NCI-H748 (cell line): ENCODE measurements around the gene WNT6.

Experiments used
- DNase-seq: peaks from one replicate; lab custom pipeline; 2025; ENCODE audit not compliant: unreplicated experiment; lab: John Stamatoyannopoulos, UW

Gene WNT6

GRCh38 chr2:218857371-218858137, 2.1 kb upstream of the WNT6 start:
- DNase-seq: no peak

- DNase-seq: no peak
Observed at GRCh38 chr2:218858138-218858445, 1.5 kb upstream of the WNT6 start.

- peak; percentile 30 for DNase-seq
Observed at GRCh38 chr2:218858671-218859555, 692 bp upstream of the WNT6 start.

- DNase-seq: peak; percentile 30
Observed at GRCh38 chr2:218859988-218860831, 605 bp downstream of the WNT6 start.

- DNase-seq: peak; percentile 94
Observed at GRCh38 chr2:218860950-218861381, 1.4 kb downstream of the WNT6 start.

- no peak for DNase-seq
Observed at GRCh38 chr2:218861645-218862318, 2.2 kb downstream of the WNT6 start.

- no peak for DNase-seq
Observed at GRCh38 chr2:218863021-218863520, 3.5 kb downstream of the WNT6 start.

- DNase-seq: no peak
Observed at GRCh38 chr2:218865396-218865795, 5.8 kb downstream of the WNT6 start.

GRCh38 chr2:218865999-218866398, 6.4 kb downstream of the WNT6 start:
- no peak for DNase-seq

- DNase-seq: no peak
Observed at GRCh38 chr2:218867900-218868299, 8.3 kb downstream of the WNT6 start.

GRCh38 chr2:218869064-218869463, 9.5 kb downstream of the WNT6 start:
- DNase-seq: no peak

GRCh38 chr2:218870984-218871344, 11.4 kb downstream of the WNT6 start:
- no peak for DNase-seq

- DNase-seq: no peak
Observed at GRCh38 chr2:218871345-218872302, 12.0 kb downstream of the WNT6 start.

- DNase-seq: no peak
Observed at GRCh38 chr2:218872645-218873358, 13.2 kb downstream of the WNT6 start.

- peak; percentile 62 for DNase-seq
Observed at GRCh38 chr2:218873359-218874194, 14.0 kb downstream of the WNT6 start.

GRCh38 chr2:218875692-218876246, 16.2 kb downstream of the WNT6 start:
- DNase-seq: no peak

- DNase-seq: peak; percentile 76
Observed at GRCh38 chr2:218876562-218877219, 17.1 kb downstream of the WNT6 start.
